Gastroesophageal sphincter (tissue), 3 donors: ENCODE results near the gene CALCR.

ENCODE experiments used
- EP300 ChIP-seq: sonication (generic); formaldehyde crosslinking; IDR thresholded peaks from one replicate; pipeline ENCODE4 v1.6.1; 2017; ENCODE audit warnings: antibody characterized with exemption, mild to moderate bottlenecking
- POLR2A ChIP-seq, 2 donors: fragments of 450-650 bp; IDR thresholded peaks; one replicate each; pipeline ENCODE4 v1.6.1; 2017; ENCODE audit warnings: antibody characterized with exemption in 2 of 2, mild to moderate bottlenecking in 2 of 2, moderate library complexity in 1 of 2
- POLR2AphosphoS5 ChIP-seq: sonication (generic); formaldehyde crosslinking; IDR thresholded peaks from one replicate; pipeline ENCODE4 v1.6.1; 2017; ENCODE audit warnings: antibody characterized with exemption
- TF ChIP-seq, protein P1 (sequence below), 4 experiments: fragments of 200-600 bp in 2 of 4; fragments of 450-650 bp in 2 of 4; sonication (generic) in 1 of 4; IDR thresholded peaks; one replicate each; pipeline ENCODE4 v1.5.1; 2017 to 2019; ENCODE audit warnings: antibody characterized with exemption in 4 of 4, mild to moderate bottlenecking in 2 of 4, moderate library complexity in 2 of 4

GRCh38 chr7:93409324-93409723 lies 165.2 kb downstream of the CALCR start:
- no peak for TF ChIP-seq POLR2AphosphoS5
- no peak for TF ChIP-seq POLR2A (IDR thresholded peaks at IDR 0.05)
- TF ChIP-seq, protein P1, sequence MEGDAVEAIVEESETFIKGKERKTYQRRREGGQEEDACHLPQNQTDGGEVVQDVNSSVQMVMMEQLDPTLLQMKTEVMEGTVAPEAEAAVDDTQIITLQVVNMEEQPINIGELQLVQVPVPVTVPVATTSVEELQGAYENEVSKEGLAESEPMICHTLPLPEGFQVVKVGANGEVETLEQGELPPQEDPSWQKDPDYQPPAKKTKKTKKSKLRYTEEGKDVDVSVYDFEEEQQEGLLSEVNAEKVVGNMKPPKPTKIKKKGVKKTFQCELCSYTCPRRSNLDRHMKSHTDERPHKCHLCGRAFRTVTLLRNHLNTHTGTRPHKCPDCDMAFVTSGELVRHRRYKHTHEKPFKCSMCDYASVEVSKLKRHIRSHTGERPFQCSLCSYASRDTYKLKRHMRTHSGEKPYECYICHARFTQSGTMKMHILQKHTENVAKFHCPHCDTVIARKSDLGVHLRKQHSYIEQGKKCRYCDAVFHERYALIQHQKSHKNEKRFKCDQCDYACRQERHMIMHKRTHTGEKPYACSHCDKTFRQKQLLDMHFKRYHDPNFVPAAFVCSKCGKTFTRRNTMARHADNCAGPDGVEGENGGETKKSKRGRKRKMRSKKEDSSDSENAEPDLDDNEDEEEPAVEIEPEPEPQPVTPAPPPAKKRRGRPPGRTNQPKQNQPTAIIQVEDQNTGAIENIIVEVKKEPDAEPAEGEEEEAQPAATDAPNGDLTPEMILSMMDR (IDR thresholded peaks at IDR 0.05) = no peak
- no peak for TF ChIP-seq EP300
